MM.1S (cell line): Measurements from ENCODE around the gene FGD4.

ENCODE experiments used
- CTCF ChIP-seq: fragments of 300-600 bp; sonication (generic); IDR thresholded peaks from 2 replicates; pipeline ENCODE4 v1.5.1; 2016; ENCODE audit warnings: antibody characterized with exemption, low read length, mixed read lengths
- EZH2 ChIP-seq: fragments of 300-600 bp; sonication (generic); optimal IDR thresholded peaks from 2 replicates; pipeline ENCODE3; 2017; ENCODE audit warnings: low read depth, mild to moderate bottlenecking, antibody characterized with exemption, low read length, mixed read lengths

- TF ChIP-seq EZH2 (no peak), CTCF (no peak)
Measured at GRCh38 chr12:32617534-32617933, 218.2 kb downstream of the FGD4 start.
